DOHH2 (cell line): ENCODE measurements around the gene LPAR5.

Source experiments
- H3F3A ChIP-seq: fragments of 200-600 bp; sonication (generic), shearing (Covaris generic); 2 replicates; pipeline ENCODE4 v1.6.0; 2016; ENCODE audit warnings: antibody characterized with exemption, mild to moderate bottlenecking; ENCODE audit not compliant: control insufficient read depth, insufficient read depth
- H3K27ac ChIP-seq: fragments of 200-600 bp; sonication (generic); 2 replicates; pipeline ENCODE4 v1.5.1; 2014; ENCODE audit warnings: low read depth, mild to moderate bottlenecking, low read length, moderate library complexity
- H3K27me3 ChIP-seq: fragments of 200-600 bp; sonication (generic); 2 replicates; pipeline ENCODE4 v1.6.1; 2014; ENCODE audit warnings: mild to moderate bottlenecking, low read length, mixed read lengths; ENCODE audit not compliant: control insufficient read depth
- H3K36me3 ChIP-seq: fragments of 200-600 bp; sonication (generic); 2 replicates; pipeline ENCODE4 v1.6.1; 2014; ENCODE audit warnings: mild to moderate bottlenecking, low read length, moderate library complexity, mixed read lengths; ENCODE audit not compliant: control insufficient read depth
- H3K4me1 ChIP-seq: fragments of 200-600 bp; sonication (generic); 2 replicates; pipeline ENCODE4 v1.6.1; 2014; ENCODE audit warnings: mild to moderate bottlenecking, low read length, mixed read lengths; ENCODE audit not compliant: control insufficient read depth
- H3K4me2 ChIP-seq: fragments of 200-600 bp; sonication (generic); 2 replicates; pipeline ENCODE4 v1.6.0; 2014; ENCODE audit warnings: mild to moderate bottlenecking, low read length, moderate library complexity
- H3K4me3 ChIP-seq: fragments of 200-600 bp; sonication (generic); 2 replicates; pipeline ENCODE4 v1.5.1; 2014; ENCODE audit warnings: mild to moderate bottlenecking, low read length, mixed read lengths
- H3K79me2 ChIP-seq: fragments of 200-600 bp; sonication (generic); 2 replicates; pipeline ENCODE4 v1.6.1; 2014; ENCODE audit warnings: mild to moderate bottlenecking, low read length, mixed read lengths; ENCODE audit not compliant: control insufficient read depth
- H3K9me2 ChIP-seq: fragments of 200-600 bp; sonication (generic); replicated peaks from 2 replicates; pipeline ENCODE4 v1.6.1; 2014; ENCODE audit warnings: mild to moderate bottlenecking, low read length, mixed read lengths; ENCODE audit not compliant: control insufficient read depth
- H3K9me3 ChIP-seq: fragments of 200-600 bp; sonication (generic); 2 replicates; pipeline ENCODE4 v1.6.1; 2014; ENCODE audit warnings: antibody characterized with exemption, low read length, mixed read lengths; ENCODE audit not compliant: control insufficient read depth, insufficient read depth
- H4K20me1 ChIP-seq: fragments of 200-600 bp; sonication (generic); 2 replicates; pipeline ENCODE4 v1.6.0; 2014; ENCODE audit warnings: low read depth, mild to moderate bottlenecking, antibody characterized with exemption, low read length, moderate library complexity; ENCODE audit not compliant: control insufficient read depth, insufficient read depth
- EZH2phosphoT487 ChIP-seq: fragments of 200-600 bp; sonication (generic); IDR thresholded peaks from 2 replicates; pipeline ENCODE4 v1.6.1; 2017; ENCODE audit warnings: borderline replicate concordance, mild to moderate bottlenecking, antibody characterized with exemption, low read length, moderate library complexity, mixed read lengths
- TF ChIP-seq, protein P1 (sequence below): fragments of 200-600 bp; sonication (generic); IDR thresholded peaks from one replicate; pipeline ENCODE4 v1.5.1; 2014; ENCODE audit warnings: antibody characterized with exemption, mild to moderate bottlenecking, low read depth, low read length; ENCODE audit not compliant: poor library complexity, severe bottlenecking

The LPAR5 gene

DNA sequence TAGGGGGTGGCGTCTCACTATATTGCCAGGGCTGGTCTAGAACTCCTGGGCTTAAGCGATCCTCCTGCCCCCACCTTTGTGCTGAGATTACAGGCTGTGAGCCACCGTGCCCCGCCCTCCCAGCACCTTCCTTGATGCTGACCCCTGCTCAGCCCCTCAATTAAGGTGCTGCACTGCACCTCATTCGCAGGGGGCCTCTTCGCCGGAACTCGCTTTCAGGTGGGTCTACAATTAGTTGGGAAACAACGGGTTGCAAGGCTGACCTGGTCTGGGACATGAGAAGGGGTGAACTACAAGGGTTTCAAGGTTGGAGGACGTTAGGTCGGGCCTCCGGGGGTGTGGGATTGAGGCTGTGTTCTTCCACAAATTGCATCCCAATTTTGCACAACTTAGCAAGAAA is 66.4 kb downstream of the LPAR5 start:
- Histone ChIP-seq H3K36me3 (peaks cover 84% of the 10 kb centered on the region), H3K9me2 (no peaks in the 10 kb centered on the region), H3K9me3 (no peaks in the 10 kb centered on the region), H3K4me3 (no peak overlapping the region), H3K27me3 (no peaks in the 10 kb centered on the region), H3F3A (peaks cover 28% of the 10 kb centered on the region), H3K79me2 (peaks cover 50% of the 10 kb centered on the region), H3K4me1 (peaks cover 34% of the 10 kb centered on the region), H3K27ac (no peak overlapping the region), H4K20me1 (peaks cover 10% of the 10 kb centered on the region; the same call in 1 of the 2 replicates), H3K4me2 (peak overlapping the region; percentile 80)
- TF ChIP-seq, protein P1, sequence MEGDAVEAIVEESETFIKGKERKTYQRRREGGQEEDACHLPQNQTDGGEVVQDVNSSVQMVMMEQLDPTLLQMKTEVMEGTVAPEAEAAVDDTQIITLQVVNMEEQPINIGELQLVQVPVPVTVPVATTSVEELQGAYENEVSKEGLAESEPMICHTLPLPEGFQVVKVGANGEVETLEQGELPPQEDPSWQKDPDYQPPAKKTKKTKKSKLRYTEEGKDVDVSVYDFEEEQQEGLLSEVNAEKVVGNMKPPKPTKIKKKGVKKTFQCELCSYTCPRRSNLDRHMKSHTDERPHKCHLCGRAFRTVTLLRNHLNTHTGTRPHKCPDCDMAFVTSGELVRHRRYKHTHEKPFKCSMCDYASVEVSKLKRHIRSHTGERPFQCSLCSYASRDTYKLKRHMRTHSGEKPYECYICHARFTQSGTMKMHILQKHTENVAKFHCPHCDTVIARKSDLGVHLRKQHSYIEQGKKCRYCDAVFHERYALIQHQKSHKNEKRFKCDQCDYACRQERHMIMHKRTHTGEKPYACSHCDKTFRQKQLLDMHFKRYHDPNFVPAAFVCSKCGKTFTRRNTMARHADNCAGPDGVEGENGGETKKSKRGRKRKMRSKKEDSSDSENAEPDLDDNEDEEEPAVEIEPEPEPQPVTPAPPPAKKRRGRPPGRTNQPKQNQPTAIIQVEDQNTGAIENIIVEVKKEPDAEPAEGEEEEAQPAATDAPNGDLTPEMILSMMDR = no peak
- TF ChIP-seq EZH2phosphoT487 = no peak
